HL-60 (cell line): ENCODE results near the gene HHATL.

Experiments used
- DNase-seq, 2 experiments: peaks; one replicate each; pipeline ENCODE4 v3.0.0-alpha.2; 2010 to 2020; ENCODE audit warnings: low read depth in 1 of 2, low spot score in 1 of 2
- H3K27ac ChIP-seq: fragments of 250-450 bp; sonication (Bioruptor Pico); replicated peaks from 2 replicates; pipeline ENCODE4 v1.5.1; 2020; ENCODE audit warnings: mild to moderate bottlenecking, moderate library complexity
- H3K27me3 ChIP-seq: fragments of 250-450 bp; sonication (Bioruptor Pico); 2 replicates; pipeline ENCODE4 v1.5.1; 2021; ENCODE audit warnings: mild to moderate bottlenecking, moderate library complexity; ENCODE audit not compliant: insufficient read depth, poor library complexity, severe bottlenecking
- H3K4me3 ChIP-seq: replicated peaks from 2 replicates; pipeline ENCODE4 v1.5.1; 2011; ENCODE audit warnings: mild to moderate bottlenecking, control low read depth, low read length; ENCODE audit not compliant: insufficient read depth
- GABPA ChIP-seq: IDR thresholded peaks from 2 replicates; pipeline ENCODE4 v1.6.1; 2012; ENCODE audit warnings: low read depth
- POLR2AphosphoS5 ChIP-seq: IDR thresholded peaks from 2 replicates; pipeline ENCODE4 v1.6.1; 2012; ENCODE audit warnings: low read depth
- SPI1 ChIP-seq: IDR thresholded peaks from 2 replicates; pipeline ENCODE4 v1.6.1; 2012; ENCODE audit warnings: low read depth, mild to moderate bottlenecking, borderline replicate concordance
- TF ChIP-seq, protein P1 (sequence below): IDR thresholded peaks from 2 replicates; pipeline ENCODE4 v1.6.1; 2012; ENCODE audit warnings: low read depth; ENCODE audit not compliant: insufficient replicate concordance
- TF ChIP-seq, protein P2 (sequence below): IDR thresholded peaks from one replicate; pipeline ENCODE4 v1.5.1; 2011; ENCODE audit warnings: low read length, control low read depth, inconsistent platforms; ENCODE audit not compliant: insufficient read depth

Gene HHATL

DNA sequence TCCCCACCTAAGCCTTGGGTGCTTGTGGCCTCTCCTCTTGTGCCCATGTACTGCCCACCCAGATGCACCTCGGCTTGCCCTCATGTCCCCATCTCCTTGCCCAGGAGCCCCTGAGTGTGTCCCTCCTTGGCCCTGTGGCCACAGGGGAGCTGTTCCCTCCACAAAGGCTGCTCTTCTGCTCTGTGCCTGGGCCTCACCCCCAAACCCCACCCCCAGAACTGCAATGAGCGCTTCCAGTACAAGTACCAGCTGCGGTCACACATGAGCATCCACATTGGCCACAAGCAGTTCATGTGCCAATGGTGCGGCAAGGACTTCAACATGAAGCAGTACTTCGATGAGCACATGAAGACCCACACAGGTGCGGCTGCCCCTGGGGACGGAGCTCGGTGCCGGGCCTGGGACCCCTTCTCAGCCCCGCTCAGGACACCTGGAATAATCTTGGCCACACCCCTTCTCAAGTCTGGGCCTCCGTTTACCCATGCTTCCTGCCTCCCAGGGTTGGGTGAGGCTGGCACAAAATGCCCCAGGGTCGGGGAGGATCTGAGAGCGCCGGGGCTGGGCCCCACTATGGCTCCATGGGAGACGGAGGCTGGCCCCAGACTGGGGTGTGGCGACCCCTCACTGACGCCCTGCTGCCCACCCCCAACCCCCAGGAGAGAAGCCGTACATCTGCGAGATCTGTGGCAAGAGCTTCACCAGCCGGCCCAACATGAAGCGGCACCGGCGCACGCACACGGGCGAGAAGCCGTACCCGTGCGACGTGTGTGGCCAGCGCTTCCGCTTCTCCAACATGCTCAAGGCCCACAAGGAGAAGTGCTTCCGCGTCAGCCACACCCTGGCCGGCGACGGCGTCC is 38.8 kb downstream of the HHATL start:
- no peak for TF ChIP-seq POLR2AphosphoS5
- TF ChIP-seq, protein P1, sequence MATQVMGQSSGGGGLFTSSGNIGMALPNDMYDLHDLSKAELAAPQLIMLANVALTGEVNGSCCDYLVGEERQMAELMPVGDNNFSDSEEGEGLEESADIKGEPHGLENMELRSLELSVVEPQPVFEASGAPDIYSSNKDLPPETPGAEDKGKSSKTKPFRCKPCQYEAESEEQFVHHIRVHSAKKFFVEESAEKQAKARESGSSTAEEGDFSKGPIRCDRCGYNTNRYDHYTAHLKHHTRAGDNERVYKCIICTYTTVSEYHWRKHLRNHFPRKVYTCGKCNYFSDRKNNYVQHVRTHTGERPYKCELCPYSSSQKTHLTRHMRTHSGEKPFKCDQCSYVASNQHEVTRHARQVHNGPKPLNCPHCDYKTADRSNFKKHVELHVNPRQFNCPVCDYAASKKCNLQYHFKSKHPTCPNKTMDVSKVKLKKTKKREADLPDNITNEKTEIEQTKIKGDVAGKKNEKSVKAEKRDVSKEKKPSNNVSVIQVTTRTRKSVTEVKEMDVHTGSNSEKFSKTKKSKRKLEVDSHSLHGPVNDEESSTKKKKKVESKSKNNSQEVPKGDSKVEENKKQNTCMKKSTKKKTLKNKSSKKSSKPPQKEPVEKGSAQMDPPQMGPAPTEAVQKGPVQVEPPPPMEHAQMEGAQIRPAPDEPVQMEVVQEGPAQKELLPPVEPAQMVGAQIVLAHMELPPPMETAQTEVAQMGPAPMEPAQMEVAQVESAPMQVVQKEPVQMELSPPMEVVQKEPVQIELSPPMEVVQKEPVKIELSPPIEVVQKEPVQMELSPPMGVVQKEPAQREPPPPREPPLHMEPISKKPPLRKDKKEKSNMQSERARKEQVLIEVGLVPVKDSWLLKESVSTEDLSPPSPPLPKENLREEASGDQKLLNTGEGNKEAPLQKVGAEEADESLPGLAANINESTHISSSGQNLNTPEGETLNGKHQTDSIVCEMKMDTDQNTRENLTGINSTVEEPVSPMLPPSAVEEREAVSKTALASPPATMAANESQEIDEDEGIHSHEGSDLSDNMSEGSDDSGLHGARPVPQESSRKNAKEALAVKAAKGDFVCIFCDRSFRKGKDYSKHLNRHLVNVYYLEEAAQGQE, result no peak
- no peak for TF ChIP-seq GABPA
- TF ChIP-seq SPI1, result no peak
- TF ChIP-seq, protein P2, sequence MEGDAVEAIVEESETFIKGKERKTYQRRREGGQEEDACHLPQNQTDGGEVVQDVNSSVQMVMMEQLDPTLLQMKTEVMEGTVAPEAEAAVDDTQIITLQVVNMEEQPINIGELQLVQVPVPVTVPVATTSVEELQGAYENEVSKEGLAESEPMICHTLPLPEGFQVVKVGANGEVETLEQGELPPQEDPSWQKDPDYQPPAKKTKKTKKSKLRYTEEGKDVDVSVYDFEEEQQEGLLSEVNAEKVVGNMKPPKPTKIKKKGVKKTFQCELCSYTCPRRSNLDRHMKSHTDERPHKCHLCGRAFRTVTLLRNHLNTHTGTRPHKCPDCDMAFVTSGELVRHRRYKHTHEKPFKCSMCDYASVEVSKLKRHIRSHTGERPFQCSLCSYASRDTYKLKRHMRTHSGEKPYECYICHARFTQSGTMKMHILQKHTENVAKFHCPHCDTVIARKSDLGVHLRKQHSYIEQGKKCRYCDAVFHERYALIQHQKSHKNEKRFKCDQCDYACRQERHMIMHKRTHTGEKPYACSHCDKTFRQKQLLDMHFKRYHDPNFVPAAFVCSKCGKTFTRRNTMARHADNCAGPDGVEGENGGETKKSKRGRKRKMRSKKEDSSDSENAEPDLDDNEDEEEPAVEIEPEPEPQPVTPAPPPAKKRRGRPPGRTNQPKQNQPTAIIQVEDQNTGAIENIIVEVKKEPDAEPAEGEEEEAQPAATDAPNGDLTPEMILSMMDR, result no peak
- H3K4me3 ChIP-seq, result no peak overlapping the region
- no peak for DNase-seq
- H3K27me3 ChIP-seq, result no peaks in the 10 kb centered on the region
- no peak overlapping the region for H3K27ac ChIP-seq

DNA sequence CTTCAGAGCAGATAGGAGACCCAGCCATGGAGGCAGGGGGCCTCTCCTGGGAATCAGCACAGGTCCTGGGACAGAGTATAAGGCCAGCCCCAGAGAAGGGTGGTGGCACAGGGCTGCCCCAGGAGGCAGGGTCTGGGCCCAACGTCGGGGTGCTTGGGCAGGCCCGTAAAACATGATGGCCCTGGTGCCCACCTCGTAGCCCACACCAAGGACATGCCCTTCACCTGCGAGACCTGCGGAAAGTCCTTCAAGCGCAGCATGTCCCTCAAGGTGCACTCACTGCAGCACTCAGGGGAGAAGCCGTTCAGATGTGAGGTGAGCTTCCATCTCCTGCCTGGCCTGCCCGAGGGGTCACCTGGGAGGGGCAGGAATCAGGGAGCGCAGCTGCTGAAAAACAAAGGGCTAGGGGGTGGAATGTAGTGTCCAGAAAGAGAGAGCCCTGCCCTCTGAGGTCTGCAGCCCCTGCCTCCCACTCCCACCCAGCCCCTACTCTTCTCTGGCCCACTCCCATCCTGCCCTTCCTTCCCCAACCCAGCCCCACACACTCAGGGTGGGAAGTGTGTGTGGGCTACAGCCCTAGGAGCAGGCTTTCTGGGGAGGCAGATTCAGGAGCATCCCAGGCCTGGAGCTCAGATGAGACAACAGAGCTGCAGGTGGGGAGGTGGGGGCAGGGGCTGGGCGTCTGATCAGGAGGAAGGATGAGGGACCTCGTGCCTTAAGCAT is 39.6 kb downstream of the HHATL start:
- no peak for DNase-seq
- no peaks in the 10 kb centered on the region for H3K27me3 ChIP-seq
- H3K4me3 ChIP-seq, result no peak overlapping the region
- TF ChIP-seq, protein P2, result no peak
- TF ChIP-seq POLR2AphosphoS5 (no peak), GABPA (no peak), SPI1 (no peak)
- TF ChIP-seq, protein P1, result no peak
- no peak overlapping the region for H3K27ac ChIP-seq

DNA sequence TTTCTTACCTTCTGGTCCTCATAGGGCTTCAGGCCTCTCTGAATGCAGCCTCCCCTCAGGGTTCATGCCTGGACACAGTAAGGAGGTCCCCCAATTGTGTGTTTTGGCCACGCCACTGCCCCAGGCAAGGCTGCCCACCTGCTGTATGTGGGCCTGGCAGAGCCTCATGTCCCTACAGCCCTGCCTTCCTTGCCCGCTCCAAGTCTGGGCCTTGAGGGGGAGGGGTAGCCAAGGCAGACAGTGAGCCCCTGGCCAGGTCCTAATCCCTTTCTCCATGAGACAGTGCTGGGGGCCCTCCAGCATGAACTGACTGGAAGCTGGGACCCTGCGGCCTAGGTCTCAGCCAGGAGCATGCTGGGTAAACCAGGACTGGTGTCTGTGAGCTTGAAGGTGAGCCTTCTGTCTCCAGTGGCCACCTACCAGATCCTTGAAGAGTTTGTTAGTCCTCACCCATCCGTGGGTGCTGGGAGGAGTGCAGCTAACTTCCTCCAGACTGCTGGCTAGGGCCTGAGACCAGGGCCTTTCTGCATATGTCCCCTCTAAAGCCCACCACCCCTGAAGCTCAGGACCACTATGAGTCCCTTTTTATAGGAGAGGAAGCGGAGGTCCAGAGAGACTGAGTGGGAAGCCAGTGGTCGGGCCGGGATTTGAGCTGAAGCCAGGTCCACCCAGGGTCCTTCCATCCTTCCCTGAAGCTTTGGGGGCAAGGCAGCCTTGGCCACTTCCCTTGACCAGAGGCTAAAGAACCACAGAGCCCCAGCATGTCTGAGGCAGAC is 40.4 kb downstream of the HHATL start:
- DNase-seq, result no peak
- H3K4me3 ChIP-seq, result no peak overlapping the region
- H3K27ac ChIP-seq, result no peak overlapping the region
- H3K27me3 ChIP-seq, result no peaks in the 10 kb centered on the region
- TF ChIP-seq, protein P1, result no peak
- TF ChIP-seq GABPA (no peak), SPI1 (no peak), POLR2AphosphoS5 (no peak)
- TF ChIP-seq, protein P2, result no peak
